NCI-H524 treated with DMSO at 0.1 percent for 48 hours (cell line): ENCODE data around the gene TMPRSS2.

Source experiments
- DNase-seq: peaks from one replicate; lab custom pipeline; 2025; lab: John Stamatoyannopoulos, UW

The TMPRSS2 gene

DNA sequence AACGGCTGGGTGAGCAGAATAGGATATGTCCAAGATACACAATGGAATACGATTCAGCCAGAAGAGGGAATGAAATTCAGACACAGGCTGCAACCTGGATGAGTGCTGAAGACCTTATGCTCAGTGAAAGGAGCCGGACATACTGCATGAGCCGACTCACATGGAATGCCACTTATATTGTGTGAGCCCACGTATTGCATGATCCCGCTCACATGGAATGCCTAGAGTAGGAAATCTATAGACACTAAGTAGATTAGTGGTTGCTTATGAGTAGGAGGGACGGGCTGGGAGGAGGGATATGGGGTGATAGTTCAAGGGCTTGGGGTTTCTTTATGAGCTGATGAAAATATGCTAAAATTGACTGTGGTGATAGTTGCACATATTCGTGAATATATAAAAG, 26.8 kb downstream of the TMPRSS2 start:
- no peak for DNase-seq

- no peak for DNase-seq
Observed at GRCh38 chr21:41480086-41480690, 27.8 kb downstream of the TMPRSS2 start.

GRCh38 chr21:41479686-41480085, 28.3 kb downstream of the TMPRSS2 start:
- no peak for DNase-seq

DNA sequence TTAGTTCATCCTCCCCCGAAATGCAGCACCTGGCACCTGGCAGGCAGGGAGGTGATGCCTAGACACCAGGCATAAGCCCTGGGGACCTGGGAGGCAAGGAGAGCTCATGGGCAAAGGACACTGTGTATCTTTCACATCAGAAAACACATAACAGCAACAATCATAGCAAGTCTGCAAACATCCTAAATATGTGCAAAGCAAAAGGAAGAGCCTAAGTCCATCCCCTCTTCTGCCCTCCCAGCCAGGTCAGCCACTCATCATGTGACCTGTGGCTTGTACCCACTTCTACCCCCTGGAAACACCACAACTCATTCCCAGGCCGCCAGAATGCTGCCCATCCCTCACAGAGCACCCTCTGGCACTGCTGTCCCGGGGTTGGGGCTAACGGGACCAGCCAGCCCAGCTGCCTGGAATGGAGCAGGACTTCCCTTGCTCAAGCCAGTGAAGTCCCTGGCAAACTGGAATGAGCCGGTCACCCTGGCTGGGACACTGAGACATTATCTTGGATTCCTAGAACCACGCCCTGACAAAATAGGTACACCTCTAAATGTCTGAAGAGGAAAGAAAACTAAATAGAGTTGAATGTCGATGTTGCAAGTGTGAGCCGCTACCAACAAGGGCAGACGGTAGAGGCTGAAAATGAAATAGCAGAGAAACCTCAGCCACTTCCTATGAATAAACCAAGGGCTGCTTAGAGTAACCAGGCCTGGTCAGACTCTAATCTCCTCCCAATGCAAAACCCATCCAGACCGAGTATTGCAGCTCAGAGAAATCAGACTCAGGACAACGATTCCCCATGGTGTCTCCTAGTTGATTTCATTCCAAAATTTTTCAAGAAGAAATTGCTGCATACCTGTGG, 29.4 kb downstream of the TMPRSS2 start:
- DNase-seq: no peak

GRCh38 chr21:41477641-41478318, 30.2 kb downstream of the TMPRSS2 start:
- DNase-seq: no peak

DNA sequence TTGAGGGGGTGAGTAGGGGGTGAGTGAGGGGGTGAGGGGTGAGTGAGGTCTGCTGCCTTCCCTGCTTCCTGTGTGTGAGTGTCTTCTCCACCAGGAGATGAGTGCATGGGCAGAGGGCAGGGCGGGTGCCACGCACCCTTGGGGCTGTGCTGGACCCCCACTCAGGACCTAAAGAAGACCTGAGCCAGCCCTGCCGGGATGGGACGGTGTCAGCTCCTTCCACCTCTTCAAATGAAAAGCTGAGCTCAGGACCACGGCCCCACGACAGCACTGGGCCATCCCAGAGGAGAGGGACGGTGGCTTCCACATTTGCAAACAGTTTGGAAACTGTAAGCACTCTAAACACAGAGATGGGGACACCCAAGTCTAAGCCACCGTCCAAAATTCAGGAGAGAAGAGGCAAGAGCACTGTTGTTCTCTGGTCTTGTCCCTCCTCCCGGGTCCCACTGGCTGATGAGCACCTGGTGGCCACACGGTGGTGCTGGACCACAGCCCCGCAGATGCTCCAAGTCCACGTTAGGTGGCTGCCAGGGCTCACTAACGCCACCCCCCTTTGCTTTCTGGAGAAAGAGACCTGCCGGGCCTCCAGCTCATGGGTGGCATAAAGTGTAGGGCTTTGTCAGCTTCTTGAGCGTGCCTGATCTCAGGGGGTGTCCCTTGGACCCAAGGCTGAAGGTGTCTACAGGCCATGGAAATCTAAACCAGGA, 32.1 kb downstream of the TMPRSS2 start:
- no peak for DNase-seq

DNA sequence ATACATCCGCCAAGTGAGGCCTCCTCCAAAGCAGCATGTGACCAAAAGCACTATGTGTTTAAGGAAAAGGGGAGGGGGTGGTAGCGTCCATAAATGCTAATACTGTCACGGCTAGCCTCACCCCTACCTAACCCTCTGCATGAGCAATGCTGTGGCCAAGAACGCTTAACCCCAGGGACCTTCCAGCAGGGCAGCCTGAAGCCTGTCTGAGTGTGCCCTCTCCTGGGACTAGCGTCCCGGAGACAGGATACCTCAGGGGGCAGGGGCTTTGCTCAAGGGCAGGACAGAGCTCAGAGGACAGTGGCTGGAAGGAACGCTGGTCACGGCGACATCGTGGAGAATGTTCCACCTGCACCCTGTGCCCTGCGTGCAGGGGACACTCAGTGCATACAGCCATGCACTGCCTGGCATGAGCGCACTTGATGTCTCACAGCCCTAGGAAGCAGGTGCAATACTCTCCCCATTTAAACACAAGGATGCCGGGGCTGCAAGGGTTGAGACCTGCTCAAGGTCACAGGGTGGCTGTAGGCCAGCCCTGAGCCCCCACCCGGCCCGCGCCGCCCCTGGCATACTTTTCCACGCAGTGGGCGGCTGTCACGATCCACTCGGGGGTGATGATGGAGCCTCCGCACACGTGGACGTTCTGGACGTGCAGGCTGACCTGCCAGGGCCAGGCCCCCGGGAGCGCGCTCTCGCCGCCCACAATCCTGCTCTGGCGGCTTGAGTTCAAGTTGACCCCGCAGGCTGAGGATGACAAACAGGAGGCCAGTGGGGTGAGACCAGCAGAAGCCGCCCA, 35.0 kb downstream of the TMPRSS2 start:
- no peak for DNase-seq

DNA sequence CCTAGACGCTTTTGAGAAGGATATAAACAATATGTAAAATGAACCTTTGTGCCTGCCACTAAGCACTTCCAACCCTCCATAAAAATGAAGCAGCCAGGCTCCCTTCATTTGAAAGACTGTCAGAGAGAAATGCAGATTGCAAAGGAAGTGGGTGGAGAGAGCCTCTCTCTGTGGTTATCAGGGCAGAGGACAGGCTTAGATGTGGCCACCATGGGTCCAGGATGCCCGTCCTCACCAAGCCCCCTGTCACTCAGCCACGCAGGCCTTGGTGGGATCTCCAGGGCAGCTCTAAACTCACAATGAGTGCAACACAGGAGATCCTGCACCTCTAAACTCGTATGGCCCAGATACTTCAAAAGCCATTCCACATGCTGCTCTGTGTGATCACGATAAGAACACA, 37.9 kb downstream of the TMPRSS2 start:
- no peak for DNase-seq

GRCh38 chr21:41466024-41466820, 41.7 kb downstream of the TMPRSS2 start:
- DNase-seq: no peak

GRCh38 chr21:41465176-41465781, 42.7 kb downstream of the TMPRSS2 start:
- DNase-seq: no peak

DNA sequence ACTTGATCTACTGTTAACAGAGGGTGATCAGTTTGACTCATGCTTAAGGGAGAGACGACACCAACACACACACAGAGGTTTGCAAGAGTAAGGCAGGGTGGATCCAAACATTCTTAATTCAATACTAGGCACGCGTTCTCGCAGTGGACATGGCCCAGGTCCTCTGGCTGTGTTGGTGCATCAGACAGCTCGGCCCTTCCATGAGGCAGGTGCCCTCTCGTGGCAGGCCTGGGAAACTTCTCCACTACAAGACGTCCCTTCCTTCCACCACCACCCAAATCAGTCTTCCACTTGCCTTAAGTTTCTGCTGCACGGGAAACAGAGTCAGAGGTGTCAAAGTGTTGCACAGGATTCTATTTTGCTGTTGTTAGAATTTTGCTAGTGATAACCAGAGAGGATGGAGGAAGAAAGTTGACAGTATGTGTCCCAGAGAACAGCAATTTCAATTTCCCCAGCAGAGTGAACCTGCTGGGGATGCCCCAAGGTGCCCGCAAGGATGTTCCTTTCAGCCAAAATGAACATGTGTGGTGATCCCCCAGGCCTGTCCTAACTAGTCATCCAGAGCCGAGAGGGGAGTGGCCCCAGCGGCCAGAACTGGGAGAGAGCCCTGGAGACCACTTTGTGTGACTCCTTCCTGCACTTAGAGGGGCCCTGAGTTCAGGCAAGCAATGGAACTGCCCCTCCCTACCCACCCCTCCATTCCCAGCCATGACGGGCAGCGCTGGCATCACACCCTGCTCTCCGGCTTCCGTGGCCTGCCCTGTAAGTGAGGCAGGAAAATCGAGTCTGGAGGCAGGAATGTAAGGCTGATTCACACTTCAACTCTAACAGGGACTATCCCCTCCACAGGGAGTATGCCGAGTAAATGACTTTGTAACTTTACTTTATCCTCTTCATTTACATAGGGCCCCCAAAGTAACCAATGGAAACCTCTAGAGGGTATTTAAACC, 47.1 kb downstream of the TMPRSS2 start:
- no peak for DNase-seq

GRCh38 chr21:41459884-41460534, 47.9 kb downstream of the TMPRSS2 start:
- no peak for DNase-seq

GRCh38 chr21:41458559-41458958, 49.4 kb downstream of the TMPRSS2 start:
- no peak for DNase-seq

- no peak for DNase-seq
Observed at GRCh38 chr21:41458121-41458520, 49.8 kb downstream of the TMPRSS2 start.

GRCh38 chr21:41453761-41454160, 54.2 kb downstream of the TMPRSS2 start:
- no peak for DNase-seq

- no peak for DNase-seq
Observed at GRCh38 chr21:41453198-41453597, 54.8 kb downstream of the TMPRSS2 start.

DNA sequence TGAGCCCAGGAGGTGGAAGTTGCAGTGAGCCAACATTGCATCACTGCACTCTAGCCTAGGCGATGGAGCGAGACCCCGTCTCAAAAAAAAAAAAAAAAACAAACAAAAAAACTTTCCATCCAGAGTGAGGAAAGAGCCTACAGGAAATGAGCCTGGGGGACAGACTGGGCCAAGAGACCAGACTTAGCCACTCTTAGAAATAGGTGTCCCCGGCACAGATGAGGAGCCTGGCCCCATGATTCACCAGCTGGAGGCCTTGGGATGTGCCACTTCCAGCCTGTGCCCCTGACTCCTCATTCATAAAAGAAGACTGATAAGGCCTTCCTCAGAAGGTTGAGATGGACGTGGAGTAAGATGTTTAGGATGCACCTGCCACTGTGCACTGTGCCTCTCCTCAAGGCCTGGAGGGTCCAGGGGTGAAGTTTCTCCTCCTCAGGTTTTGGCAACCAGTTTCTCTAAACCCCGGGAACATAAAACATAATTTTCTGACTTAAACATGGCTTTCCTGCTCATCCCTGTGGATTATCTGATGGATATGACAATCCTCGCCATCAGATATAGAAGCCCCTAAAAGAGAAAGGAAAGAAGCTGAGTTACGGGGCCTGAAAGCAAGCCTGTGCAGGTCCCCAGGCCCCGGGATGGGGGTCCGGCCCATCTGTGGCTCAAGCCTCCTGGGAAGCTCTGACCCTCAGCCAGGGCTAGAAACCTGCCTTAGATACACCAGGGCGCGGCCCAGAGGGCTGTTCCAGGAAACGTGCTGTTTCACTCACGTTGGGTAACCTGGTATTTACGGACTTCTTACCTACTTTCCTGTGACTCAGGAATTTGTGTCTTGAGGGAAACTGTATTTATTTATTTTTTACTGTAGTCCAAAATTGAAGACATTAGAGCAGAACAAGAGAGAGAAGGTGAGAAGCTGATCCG, 55.9 kb downstream of the TMPRSS2 start:
- DNase-seq: no peak

DNA sequence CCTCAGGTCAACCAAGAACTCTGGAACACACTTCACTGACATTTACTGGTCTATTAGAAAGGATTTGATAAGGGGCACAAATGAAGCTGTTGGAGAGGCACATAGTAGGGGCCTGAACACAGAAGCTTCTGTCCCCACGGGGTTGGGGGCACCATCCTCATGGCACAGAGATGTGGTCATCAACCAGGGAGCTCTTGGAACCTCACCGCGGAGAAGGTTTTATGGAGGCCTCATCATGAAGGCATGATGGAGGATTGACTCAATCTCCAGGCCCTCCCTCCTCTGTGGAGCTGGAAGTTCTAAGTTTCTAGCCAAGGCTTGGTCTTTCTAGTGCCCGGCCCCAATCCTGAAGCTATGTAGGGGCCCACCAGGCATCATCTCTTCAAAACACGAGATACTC, 58.3 kb downstream of the TMPRSS2 start:
- no peak for DNase-seq
